ENCODE data around the gene CACNB4. TPM values are rescaled to one million over a fixed set of nuclear protein-coding genes. Genes with fewer than 3 reads are reported as not detected.

Gene CACNB4
- total RNA-seq, 1 donor, result 4.8 TPM

DNA sequence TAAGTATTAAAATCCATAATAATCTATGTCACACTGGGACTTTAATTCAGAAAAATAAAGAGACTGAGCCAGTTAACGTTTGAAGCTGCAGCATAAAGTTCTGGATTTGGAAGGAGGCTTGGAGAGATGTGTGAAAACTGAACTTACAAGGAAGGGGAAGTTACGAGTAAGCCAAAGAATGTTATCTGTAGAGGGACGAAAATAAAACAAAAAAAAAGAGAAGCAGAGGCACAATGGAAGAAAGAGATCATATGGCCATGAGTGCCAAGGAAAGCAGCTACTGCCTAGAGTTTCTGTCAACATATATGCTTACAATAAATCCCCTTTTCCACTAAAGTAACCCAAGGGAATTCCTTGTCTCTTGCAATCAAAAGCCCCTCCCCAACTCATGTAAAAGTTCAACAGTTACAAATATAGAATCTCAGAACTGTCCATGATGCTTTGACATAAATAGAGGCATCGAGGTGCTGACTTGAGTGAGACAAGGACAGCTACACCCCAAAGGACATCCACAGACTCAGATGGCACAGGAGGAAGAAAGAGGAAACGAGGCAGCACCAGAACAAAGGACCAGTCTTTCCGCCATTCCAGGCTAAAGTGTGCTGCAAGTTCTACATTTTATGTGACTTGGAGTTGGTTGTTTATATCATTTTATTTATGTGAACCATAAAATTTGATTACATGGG is 254.5 kb downstream of the CACNB4 start:
- H3K4me3 ChIP-seq (ENCODE audit: low read depth, low read length), result no peak overlapping the region
- DNase-seq (ENCODE audit: low read depth), result peak; percentile 7
- TF ChIP-seq, protein P1, sequence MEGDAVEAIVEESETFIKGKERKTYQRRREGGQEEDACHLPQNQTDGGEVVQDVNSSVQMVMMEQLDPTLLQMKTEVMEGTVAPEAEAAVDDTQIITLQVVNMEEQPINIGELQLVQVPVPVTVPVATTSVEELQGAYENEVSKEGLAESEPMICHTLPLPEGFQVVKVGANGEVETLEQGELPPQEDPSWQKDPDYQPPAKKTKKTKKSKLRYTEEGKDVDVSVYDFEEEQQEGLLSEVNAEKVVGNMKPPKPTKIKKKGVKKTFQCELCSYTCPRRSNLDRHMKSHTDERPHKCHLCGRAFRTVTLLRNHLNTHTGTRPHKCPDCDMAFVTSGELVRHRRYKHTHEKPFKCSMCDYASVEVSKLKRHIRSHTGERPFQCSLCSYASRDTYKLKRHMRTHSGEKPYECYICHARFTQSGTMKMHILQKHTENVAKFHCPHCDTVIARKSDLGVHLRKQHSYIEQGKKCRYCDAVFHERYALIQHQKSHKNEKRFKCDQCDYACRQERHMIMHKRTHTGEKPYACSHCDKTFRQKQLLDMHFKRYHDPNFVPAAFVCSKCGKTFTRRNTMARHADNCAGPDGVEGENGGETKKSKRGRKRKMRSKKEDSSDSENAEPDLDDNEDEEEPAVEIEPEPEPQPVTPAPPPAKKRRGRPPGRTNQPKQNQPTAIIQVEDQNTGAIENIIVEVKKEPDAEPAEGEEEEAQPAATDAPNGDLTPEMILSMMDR (IDR thresholded peaks at IDR 0.05; ENCODE audit: insufficient read depth, low read length), result no peak

DNA sequence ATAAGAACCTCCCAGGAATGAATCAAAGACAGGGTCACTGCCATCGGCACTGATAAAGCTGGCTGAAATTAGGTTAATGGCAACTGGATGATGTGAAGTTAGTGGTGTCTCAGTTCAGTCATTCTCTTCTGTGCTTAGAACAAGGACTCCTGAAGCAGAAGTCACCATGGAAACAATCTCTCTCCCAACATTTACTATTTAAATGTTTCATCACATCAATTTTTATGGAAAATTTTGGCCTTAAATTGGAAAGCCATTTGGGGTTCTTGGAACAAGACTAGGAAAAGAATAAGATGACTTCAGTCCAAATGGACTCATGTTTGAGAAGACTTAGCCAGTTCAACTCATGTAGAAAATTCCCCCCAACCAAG is 255.2 kb downstream of the CACNB4 start:
- DNase-seq (ENCODE audit: low read depth), result no peak
- no peak overlapping the region for H3K4me3 ChIP-seq (ENCODE audit: low read depth, low read length)
- TF ChIP-seq, protein P1 (IDR thresholded peaks at IDR 0.05; ENCODE audit: insufficient read depth, low read length), result no peak

DNA sequence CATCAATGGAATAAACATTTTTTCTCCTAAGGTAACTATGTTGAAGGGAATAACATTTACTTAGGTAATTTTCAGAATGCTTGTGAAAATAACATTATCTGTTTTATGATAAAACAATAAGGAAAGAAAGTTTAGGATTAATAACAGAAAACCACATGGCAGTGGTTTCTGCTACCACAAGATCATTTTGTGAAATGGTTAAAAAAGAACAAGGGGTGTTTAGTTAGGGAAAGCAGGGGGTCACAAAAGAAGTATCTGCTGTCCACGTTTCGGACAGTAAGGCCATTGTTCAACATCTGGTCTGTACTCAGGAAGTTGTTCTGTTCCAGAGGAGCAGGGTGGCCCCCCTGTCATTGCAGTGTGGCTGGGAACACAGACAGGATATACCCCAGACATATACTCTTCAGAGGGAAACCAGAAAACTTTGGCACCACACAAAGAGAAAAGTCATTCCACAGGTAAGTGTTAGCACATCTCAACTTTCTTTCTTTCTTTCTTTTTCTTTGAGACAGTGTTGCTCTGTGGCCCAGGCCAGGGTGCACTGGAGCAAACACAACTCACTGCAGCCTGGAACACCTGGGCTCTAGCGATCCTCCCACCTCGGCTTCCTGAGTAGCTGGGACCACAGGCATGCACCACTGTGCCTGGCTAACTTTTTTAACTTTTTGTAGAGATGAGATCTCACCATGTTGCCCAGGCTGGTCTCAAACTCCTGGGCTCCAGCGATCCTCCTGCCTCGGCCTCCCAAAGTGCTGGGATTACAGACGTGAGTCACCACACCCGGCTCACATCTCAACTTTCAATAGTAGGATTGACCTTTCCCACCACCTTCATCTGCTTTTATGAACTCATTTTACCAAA is 255.8 kb downstream of the CACNB4 start:
- no peak overlapping the region for H3K4me3 ChIP-seq (ENCODE audit: low read depth, low read length)

DNA sequence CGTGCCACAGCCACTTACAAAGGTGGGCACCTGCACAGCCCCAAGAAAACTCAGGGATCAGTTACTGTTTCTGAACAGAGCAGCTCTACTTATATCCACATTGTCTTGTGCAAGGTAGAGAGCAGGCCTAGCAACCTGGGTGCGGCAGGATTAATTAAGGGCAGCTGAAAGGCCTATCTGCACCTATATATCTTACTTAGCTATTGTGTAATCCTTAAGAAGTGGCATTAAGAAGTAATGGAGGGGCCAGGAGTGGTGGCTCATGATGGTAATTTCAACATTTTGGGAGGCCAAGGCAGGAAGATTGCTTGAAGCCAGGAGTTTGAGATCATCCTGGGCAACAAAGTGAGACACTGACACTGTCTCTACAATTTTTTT is 257.8 kb downstream of the CACNB4 start:
- H3K4me3 ChIP-seq (ENCODE audit: low read depth, low read length), result no peak overlapping the region
- no peak for DNase-seq (ENCODE audit: low read depth)
- TF ChIP-seq, protein P1 (IDR thresholded peaks at IDR 0.05; ENCODE audit: insufficient read depth, low read length), result no peak

More for the DNA sequence above, 255.8 kb downstream of the CACNB4 start:
- TF ChIP-seq, protein P1 (IDR thresholded peaks at IDR 0.05; ENCODE audit: insufficient read depth, low read length), result no peak
- no peak for DNase-seq (ENCODE audit: low read depth)

DNA sequence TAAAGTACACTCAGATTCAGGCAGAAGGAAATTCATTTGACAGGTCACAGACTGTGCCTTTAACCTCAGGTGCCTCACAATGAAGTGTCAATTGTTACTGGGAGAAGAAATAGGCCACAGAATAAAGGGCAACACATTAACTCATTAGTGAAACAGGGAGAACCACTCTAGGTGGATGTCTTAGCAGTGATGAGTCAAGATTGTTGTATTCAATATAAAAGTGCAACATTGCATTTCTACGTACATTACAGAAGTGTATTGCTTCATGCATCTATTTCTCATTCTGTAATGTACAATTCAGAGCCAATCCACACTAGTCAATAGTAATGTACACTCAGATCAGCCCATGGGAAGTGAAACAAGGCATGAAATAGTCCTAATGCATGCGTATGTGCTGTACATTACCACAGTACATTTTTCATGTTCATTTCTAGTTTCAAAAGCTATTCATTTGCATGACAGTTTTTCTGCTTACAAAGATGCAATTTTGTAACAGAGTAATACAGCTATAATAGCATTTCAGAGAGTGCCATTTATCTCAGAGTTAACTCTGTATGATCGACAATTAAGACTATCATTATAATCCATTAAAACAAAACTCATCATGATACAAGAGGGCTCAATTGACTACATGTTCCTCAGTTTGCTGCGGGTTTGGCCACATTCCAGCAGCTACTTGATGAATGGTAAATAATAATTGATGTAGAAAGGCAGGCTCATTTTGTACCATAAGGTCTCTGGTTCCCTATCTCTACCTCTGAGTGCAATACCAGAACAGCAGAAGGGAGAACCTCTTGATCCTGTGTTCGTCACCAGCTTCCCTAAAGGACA is 258.4 kb downstream of the CACNB4 start:
- no peak overlapping the region for H3K4me3 ChIP-seq (ENCODE audit: low read depth, low read length)
- TF ChIP-seq, protein P1 (IDR thresholded peaks at IDR 0.05; ENCODE audit: insufficient read depth, low read length), result no peak
- DNase-seq (ENCODE audit: low read depth), result no peak

DNA sequence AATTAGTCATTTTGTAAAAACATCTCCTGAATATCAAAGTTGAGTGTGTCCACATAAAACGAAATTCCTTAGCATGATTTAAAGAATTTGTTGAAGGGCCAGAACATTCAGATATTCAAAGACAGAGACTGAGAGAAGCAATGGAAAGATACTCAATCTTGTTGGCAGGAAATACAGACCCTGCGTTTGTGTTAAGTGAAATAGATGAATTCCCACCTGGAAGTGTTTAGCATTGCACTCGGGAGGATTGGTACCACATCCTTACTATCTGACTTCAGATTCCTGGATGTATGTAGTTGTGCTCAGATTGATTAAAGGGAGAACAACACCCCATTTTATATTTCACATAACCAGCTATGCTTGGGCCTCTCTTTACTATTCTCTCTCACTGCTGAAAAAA is 260.9 kb downstream of the CACNB4 start:
- TF ChIP-seq, protein P1 (IDR thresholded peaks at IDR 0.05; ENCODE audit: insufficient read depth, low read length), result no peak
- DNase-seq (ENCODE audit: low read depth), result no peak
- H3K4me3 ChIP-seq (ENCODE audit: low read depth, low read length), result no peak overlapping the region

All from fibroblast of the aortic adventitia (primary cell).